Measurements from ENCODE around the gene OPCML. TPM values are rescaled to one million over a fixed set of nuclear protein-coding genes. Genes with fewer than 3 reads are reported as not detected.
A peak's percentile ranks its signal among the peaks of the same experiment; 100 is the strongest.

OPCML gene
- polyA plus RNA-seq, 10 donors, result 0.84 to 2.8 (median 1.8) TPM

DNA sequence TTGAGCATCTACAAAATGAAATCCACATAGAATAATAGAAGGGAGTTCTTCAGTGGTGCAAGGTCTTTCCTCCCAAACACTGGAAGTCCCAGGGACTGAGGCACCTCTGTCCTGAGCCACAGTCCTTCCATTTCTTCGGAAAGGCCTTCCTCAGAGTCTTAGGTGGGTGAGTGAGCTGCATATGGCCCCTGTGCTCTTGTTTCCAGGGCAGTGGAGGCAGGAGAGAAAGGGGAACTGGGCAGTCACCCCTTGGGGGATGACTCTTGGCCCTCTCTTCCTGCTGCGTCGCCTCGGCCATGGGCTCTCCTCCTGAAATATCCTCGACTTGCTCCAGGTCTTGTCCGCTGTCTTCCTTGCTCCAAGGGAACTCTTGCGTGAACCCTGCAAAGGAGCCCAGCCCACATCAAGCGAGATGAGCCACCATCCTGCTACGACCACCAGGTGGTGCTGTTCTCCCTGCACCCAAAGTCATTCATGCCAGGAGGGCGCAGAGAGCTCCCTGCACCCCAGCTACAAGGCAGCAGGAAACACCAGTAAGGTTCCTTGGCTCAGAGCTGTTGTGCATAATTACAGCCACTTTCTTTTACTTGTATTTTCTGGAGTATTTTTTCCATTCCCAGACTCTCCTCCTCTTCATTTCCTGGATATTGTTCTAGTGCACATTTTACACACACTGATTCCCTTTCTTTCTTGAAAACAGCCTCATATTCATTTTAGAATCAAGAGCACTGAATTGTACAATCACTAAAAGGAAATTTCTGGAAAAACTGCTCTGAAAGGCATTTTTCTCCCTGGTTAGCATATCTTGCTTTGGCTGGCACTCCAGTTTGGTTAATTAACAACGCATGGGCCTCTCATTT is 397.8 kb downstream of the OPCML start:
- DNase-seq, result peak; percentile 32 to 70 (median 46)

GRCh38 chr11:133133606-133134005 is 398.7 kb downstream of the OPCML start:
- DNase-seq, result no peak

- no peak for DNase-seq
Measured at GRCh38 chr11:133133050-133133449, 399.3 kb downstream of the OPCML start.

DNA sequence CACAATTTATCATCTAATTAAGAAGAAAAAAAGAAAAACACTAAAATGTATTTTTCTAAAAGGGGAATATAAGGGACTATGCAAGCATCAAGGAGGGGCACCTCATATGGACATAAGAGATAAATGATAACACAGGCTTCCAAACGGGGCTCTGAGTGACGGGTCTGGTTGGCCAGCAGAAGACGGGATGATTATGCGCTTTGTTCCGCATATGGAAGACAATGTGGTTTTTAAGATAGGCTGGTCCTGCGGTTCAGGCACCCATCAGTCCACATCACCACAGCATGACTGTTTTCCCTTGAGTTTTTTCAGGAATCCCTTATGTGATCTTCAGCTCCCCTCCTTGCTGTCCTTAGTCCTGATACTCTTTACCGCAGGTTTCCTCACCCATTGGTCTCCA is 404.6 kb downstream of the OPCML start:
- DNase-seq, result no peak

GRCh38 chr11:133123796-133124195 is 408.5 kb downstream of the OPCML start:
- no peak for DNase-seq

GRCh38 chr11:133123366-133123765 is 408.9 kb downstream of the OPCML start:
- no peak for DNase-seq

DNA sequence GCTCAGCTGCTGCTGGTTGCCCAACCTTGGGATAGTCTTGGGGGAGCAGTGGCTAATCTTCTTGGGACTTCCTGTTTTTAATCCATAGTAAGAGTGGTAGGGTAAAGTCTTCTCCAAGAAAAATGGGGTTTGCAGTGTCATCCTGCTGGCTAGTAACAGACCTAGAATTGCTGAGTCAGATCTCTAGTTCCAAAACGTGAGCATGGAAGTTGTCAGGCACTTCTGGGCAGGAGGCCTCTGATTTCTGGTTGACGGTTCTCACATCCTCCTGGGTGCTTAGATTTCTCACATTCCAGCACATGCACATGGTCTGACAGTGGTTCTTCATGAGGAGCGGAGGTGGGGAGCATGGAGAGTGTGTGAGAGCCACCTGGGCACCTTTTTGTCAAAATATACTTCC is 410.0 kb downstream of the OPCML start:
- no peak for DNase-seq

GRCh38 chr11:133118563-133119268 is 413.6 kb downstream of the OPCML start:
- DNase-seq, result no peak

DNA sequence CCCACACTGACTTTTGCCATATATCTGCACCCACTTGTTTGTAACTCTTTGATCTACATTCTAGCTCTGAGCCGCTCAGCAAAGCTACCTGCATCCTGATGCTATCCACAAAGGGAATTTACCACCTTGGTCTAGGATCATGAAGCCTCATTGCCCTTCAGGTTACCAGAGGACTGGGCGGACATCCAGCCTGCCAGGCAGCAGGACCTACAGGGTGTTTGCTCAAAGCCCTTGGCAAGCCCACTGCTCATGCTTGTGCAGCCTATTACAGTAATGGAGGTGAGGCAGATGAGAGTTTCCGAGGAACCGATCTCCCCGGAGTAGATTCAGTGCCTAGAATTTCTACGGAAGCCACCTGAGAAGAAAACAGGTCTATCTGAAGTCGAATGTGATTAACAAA is 417.2 kb downstream of the OPCML start:
- no peak for DNase-seq

DNA sequence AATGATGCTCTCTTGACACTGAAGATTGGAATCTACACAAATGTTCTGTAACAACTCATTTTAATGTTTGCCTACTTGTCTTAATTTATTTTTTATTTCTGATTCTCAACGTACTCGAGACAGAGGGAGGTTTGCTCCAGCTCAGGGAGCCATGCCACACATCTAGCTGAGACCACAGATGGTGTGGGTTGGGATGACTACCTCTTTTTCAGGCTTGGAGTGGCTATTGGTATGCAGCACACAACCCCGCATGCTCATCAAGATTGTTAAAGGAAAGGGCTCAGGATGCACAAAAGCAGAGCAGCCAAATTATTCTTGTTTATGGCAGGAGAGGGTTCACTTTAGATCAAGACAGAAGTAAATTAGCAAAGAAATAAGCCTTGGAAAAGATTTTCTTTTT is 424.5 kb downstream of the OPCML start:
- DNase-seq, result no peak

GRCh38 chr11:133107136-133107535 is 425.2 kb downstream of the OPCML start:
- no peak for DNase-seq

DNA sequence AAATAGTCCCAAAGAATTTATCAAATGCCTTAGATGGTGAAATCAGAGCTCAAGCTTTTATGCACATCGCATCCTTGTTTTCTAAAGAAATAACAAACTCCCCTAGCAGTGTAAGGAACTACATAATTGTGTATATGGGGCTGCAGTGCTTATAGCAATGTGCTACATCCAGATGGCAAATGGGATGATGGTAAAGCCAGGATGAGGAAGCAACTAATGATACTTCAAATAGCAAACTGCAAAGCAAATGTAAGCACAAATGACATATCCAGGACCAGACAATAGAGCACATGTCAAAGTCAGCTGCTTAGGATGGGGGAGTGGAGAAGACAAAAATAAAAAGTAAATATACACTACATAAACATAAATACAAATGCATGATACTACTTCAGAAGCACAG is 425.9 kb downstream of the OPCML start:
- DNase-seq, result no peak

- DNase-seq, result no peak
Measured at GRCh38 chr11:133104009-133104744, 428.1 kb downstream of the OPCML start.

DNA sequence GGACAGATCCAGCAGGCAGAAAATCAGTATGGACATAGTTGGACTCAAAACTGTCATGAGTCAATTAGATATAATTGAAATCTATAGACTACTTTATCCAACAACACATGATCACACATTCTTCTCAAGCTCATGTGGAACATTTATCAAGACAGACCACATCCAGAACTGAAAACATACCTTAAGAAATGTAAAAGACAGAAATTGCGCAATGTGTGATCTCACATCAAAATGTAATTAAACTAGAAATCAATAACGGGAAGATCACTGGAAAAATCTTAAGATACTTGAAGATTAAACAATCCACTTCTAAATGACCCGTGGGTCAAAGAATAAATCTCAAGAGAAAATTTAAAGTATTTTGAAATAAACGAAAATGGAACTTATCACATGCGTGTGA is 435.3 kb downstream of the OPCML start:
- DNase-seq, result no peak

DNA sequence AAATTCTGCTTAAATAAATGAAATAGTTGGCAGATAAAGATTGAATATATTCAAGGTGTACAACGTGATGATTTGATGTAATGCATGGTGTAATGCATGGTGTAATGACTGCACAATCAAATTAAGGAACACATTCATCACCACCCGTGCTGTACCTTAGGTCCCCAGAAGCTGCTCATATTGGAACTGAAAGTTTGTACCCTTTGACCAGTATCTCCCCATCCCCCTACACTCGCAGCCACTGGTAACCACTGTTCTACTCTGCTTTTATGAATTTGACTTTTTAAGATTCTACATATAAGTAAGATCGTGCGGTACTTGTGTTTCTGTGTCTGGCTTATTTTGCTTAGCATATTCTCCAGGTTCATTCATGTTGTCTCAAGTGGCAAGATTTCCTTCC is 445.8 kb downstream of the OPCML start:
- DNase-seq, result no peak

GRCh38 chr11:133082841-133083488 is 449.3 kb downstream of the OPCML start:
- DNase-seq, result peak; percentile 43 to 85 (median 73)

- peak in 2 of 3 donors; percentile 1 to 26 for DNase-seq
Measured at GRCh38 chr11:133082453-133082781, 449.9 kb downstream of the OPCML start.

DNA sequence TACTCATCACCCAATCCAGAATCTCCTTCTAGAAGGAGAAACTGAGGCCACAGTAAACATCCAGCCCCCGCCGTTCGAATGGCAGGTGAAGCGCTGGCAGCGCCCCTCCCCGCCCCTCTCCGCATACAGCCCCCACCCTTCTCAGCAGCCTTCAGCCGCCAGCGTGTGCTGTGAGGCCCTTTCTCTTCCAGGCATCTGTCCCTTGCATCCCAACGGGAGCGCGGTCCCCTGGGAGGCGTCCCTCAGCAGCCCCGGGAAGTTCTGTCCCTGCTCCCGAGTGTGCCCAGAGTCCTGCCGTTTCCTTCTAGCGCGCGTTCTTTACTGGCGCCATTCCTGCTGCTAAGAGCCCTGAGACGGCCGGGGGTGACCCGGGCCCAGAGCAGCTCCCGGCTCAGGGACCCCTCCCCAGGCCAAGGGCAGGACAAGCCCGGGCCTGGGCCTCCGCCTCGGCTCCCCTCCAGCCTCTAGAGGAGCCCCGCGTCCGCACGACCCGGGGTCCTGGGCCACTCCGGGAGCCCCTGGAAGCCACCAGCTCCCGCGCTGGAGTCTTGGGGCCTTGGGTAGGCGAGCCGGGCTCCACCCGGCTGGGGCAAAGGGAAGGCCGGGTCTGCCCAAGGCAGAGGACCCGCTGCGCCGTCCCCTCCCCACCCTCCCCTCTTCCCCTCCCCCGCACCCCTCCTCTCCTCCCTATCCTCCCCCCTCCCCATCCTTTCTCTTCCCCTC is 450.4 kb downstream of the OPCML start:
- DNase-seq, result no peak

DNA sequence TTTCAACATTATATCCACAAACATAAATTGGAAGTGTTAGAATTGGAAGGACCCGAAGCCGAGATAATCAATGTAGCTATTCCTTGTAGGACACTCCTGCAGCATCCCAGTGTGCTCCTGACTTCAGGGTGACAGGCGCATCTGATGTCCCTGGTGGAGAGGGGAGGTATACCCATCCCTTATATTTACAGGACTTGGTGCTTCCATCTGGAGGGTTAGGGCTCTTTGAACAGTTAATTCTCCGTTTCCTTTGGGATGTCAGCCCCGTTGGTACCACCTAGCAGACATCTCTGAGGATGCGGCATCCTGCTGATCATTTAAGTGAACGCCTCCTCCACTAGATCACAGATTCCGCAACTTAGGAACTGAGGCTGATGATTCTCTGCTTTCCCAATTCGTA is 451.3 kb downstream of the OPCML start:
- DNase-seq, result no peak

GRCh38 chr11:133078591-133079404 is 453.5 kb downstream of the OPCML start:
- peak; percentile 21 to 63 (median 55) for DNase-seq

DNA sequence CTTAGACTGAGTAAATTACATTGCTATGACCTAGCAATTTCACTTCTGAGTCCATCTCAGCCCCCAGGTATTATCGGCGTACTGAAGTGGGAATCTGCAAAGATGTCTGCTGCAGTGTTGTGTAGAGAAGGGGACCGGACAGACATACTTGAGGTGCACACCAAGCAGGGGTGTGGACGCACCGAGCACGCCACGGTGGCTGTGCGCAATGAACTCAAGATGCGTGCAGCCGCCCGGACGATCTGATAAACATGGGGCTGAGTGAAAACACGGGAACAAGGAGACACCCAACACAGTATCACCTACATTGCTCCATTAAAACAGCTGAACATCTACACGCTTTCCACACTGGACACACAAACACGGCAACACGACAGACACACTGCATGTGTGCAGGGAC is 454.3 kb downstream of the OPCML start:
- no peak for DNase-seq
